ENCODE data around the gene TENM3.

Gene TENM3

GRCh38 chr4:182276210-182277109, 33.3 kb downstream of the TENM3 start:
- DNase-seq (ENCODE audit: low read depth) = no peak
- no peak overlapping the region for H3K4me3 ChIP-seq (ENCODE audit: control insufficient read depth, low read depth, low read length)
- TF ChIP-seq CTCF (conservative IDR thresholded peaks at IDR 0.05; ENCODE audit: control insufficient read depth, insufficient read depth, low read depth, low read length) = no peak

- TF ChIP-seq CTCF (conservative IDR thresholded peaks at IDR 0.05; ENCODE audit: control insufficient read depth, insufficient read depth, low read depth, low read length) = no peak
- DNase-seq (ENCODE audit: low read depth) = peak; percentile 29
- H3K4me3 ChIP-seq (ENCODE audit: control insufficient read depth, low read depth, low read length) = no peak overlapping the region
Measured at GRCh38 chr4:182277377-182277776, 34.2 kb downstream of the TENM3 start.

- H3K4me3 ChIP-seq (ENCODE audit: control insufficient read depth, low read depth, low read length) = no peak overlapping the region
- DNase-seq (ENCODE audit: low read depth) = no peak
- TF ChIP-seq CTCF (conservative IDR thresholded peaks at IDR 0.05; ENCODE audit: control insufficient read depth, insufficient read depth, low read depth, low read length) = no peak
Measured at GRCh38 chr4:182278729-182279128, 35.5 kb downstream of the TENM3 start.

DNA sequence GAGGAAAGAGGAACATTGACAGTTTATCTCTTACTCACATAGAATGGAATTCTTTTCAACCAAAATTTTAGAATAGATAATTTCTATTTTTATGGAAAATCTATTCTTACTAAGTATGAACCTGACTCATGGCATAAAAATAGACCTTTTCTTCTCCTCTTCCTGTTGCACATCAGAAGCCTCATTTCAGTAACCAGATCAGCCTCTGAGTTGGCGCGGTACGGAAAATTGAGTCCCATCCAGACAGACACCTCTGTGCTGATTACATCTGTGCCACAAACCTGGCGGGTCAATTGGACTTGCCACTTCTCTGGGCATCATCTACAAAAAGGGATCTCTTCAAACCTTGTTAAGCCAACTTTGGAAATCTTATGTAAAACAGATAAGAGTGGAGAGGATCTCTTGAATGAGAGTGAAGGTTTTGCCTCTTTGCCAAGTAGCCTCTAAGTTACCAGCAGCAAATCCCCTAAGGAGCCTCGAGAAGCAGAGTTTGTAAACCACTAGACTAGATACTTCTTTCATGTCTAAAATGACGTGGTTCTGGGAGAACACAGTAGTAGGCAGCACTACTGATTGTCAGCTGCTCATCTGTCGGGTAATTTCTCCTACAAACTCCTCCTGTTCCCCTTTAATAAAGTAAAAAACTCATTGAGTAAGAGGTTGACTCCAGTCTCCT, 37.4 kb downstream of the TENM3 start:
- no peak overlapping the region for H3K4me3 ChIP-seq (ENCODE audit: control insufficient read depth, low read depth, low read length)
- peak; percentile 60 for DNase-seq (ENCODE audit: low read depth)
- TF ChIP-seq CTCF (conservative IDR thresholded peaks at IDR 0.05; ENCODE audit: control insufficient read depth, insufficient read depth, low read depth, low read length) = no peak

GRCh38 chr4:182286035-182286434, 42.8 kb downstream of the TENM3 start:
- peak; percentile 15 for DNase-seq (ENCODE audit: low read depth)
- no peak overlapping the region for H3K4me3 ChIP-seq (ENCODE audit: control insufficient read depth, low read depth, low read length)

DNA sequence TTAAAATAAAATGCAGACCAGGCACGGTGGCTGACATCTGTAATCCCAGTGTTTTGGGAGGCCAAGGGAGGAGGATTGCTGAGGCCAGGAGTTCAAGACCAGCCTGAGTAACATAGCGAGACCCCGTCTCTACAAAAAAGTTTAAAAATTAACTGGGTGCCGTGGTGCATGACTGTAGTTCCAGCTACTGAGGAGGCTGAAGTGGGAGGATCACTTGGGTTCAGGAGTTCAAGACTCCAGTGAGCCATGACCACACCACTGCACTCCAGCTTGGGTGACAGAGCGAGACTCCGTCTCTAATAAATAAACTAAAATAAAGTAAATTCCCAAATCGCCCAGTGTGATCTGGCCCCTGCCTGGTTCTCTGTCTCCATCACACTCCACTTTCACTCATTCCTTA, 43.7 kb downstream of the TENM3 start:
- TF ChIP-seq CTCF (conservative IDR thresholded peaks at IDR 0.05; ENCODE audit: control insufficient read depth, insufficient read depth, low read depth, low read length) = no peak

More at GRCh38 chr4:182286035-182286434, 42.8 kb downstream of the TENM3 start:
- no peak for TF ChIP-seq CTCF (conservative IDR thresholded peaks at IDR 0.05; ENCODE audit: control insufficient read depth, insufficient read depth, low read depth, low read length)

More for the DNA sequence above, 43.7 kb downstream of the TENM3 start:
- DNase-seq (ENCODE audit: low read depth) = no peak
- H3K4me3 ChIP-seq (ENCODE audit: control insufficient read depth, low read depth, low read length) = no peak overlapping the region

Data from fibroblast of mammary gland (primary cell).